HT1080 (cell line): ENCODE measurements around the gene SCGB2A2. TPM values are rescaled to one million over a fixed set of nuclear protein-coding genes. Genes with fewer than 3 reads are reported as not detected.

Source experiments
- DNase-seq: peaks from one replicate; pipeline ENCODE4 v3.0.0-alpha.2; 2015; ENCODE audit warnings: low read depth
- polyA plus RNA-seq, 2 experiments: library from polyadenylated mRNA; depleted of rRNA; stranded (reverse); fragments of >200 nt; gene quantifications; 2 replicates each; pipeline ENCODE4 v1.2.3, GENCODE V29; 2015
- total RNA-seq: library from RNA; depleted of rRNA; stranded (reverse); fragments of >200 nt; shearing (Covaris generic); gene quantifications from 2 replicates; pipeline ENCODE4 v1.2.3, GENCODE V29; 2014; rRNA removed

The SCGB2A2 gene
- total RNA-seq: not detected in 2 replicates
- not detected in 2 replicates for polyA plus RNA-seq (2015; cell fraction: cytosol; rRNA removed)
- polyA plus RNA-seq (2015; cell fraction: nucleus; rRNA removed): not detected in 2 replicates

- no peak for DNase-seq
Observed at GRCh38 chr11:62269654-62270278, at the start of gene SCGB2A2. SCGB2A2 (plus strand) TSS chr11:62270158; CDS start chr11:62270217, 59 bp downstream.

- no peak for DNase-seq
Observed at GRCh38 chr11:62221498-62221897, 48.5 kb upstream of the SCGB2A2 start.

- no peak for DNase-seq
Observed at GRCh38 chr11:62223095-62223494, 46.9 kb upstream of the SCGB2A2 start.

- no peak for DNase-seq
Observed at GRCh38 chr11:62233730-62234129, 36.2 kb upstream of the SCGB2A2 start.

GRCh38 chr11:62236187-62236586 lies 33.8 kb upstream of the SCGB2A2 start:
- DNase-seq: no peak

GRCh38 chr11:62237499-62237898 lies 32.5 kb upstream of the SCGB2A2 start:
- DNase-seq: no peak

- no peak for DNase-seq
Observed at GRCh38 chr11:62238151-62238550, 31.8 kb upstream of the SCGB2A2 start.

- DNase-seq: no peak
Observed at GRCh38 chr11:62241095-62241494, 28.9 kb upstream of the SCGB2A2 start.

GRCh38 chr11:62242021-62242420 lies 27.9 kb upstream of the SCGB2A2 start, which contains the start of gene SCGB1D2:
SCGB1D2 (plus strand) TSS chr11:62242239; CDS start chr11:62242308, 69 bp downstream.
- DNase-seq: no peak

- peak; percentile 56 for DNase-seq
Observed at GRCh38 chr11:62245271-62245753, 24.6 kb upstream of the SCGB2A2 start.

GRCh38 chr11:62251698-62252097 lies 18.3 kb upstream of the SCGB2A2 start:
- no peak for DNase-seq

GRCh38 chr11:62253999-62254542 lies 15.9 kb upstream of the SCGB2A2 start:
- DNase-seq: no peak

- DNase-seq: peak; percentile 55
Observed at GRCh38 chr11:62256281-62256680, 13.7 kb upstream of the SCGB2A2 start.

GRCh38 chr11:62260261-62260953 lies 9.6 kb upstream of the SCGB2A2 start:
- DNase-seq: no peak

GRCh38 chr11:62264004-62264403 lies 6.0 kb upstream of the SCGB2A2 start:
- peak; percentile 82 for DNase-seq

- DNase-seq: peak; percentile 85
Observed at GRCh38 chr11:62266558-62266957, 3.4 kb upstream of the SCGB2A2 start.

- DNase-seq: no peak
Observed at GRCh38 chr11:62267050-62267449, 2.9 kb upstream of the SCGB2A2 start.

- DNase-seq: peak; percentile 58
Observed at GRCh38 chr11:62267576-62267975, 2.4 kb upstream of the SCGB2A2 start.

- DNase-seq: no peak
Observed at GRCh38 chr11:62273284-62273683, 3.3 kb downstream of the SCGB2A2 start.

GRCh38 chr11:62273789-62274275 lies 3.9 kb downstream of the SCGB2A2 start:
- no peak for DNase-seq

- DNase-seq: no peak
Observed at GRCh38 chr11:62280452-62280851, 10.5 kb downstream of the SCGB2A2 start.

GRCh38 chr11:62295504-62295903 lies 25.5 kb downstream of the SCGB2A2 start:
- peak; percentile 34 for DNase-seq
